Endodermal cell (in vitro differentiated cells): ENCODE measurements around the gene TGFBR3. TPM values are rescaled to one million over a fixed set of nuclear protein-coding genes. Genes with fewer than 3 reads are reported as not detected.

ENCODE experiments used
- DNase-seq: peaks from one replicate; pipeline ENCODE4 v3.0.0-alpha.2; 2017
- H3K27ac ChIP-seq: 2 replicates; pipeline ENCODE4 v1.5.1; 2013; ENCODE audit warnings: mild to moderate bottlenecking, low read depth, low read length, moderate library complexity
- H3K27me3 ChIP-seq: 2 replicates; pipeline ENCODE4 v1.6.1; 2013; ENCODE audit warnings: mild to moderate bottlenecking, low read length, moderate library complexity; ENCODE audit not compliant: insufficient read depth, control insufficient read depth, poor library complexity, severe bottlenecking
- H3K36me3 ChIP-seq: 2 replicates; pipeline ENCODE4 v1.7.0; 2013; ENCODE audit warnings: mild to moderate bottlenecking, low read length, moderate library complexity; ENCODE audit not compliant: control insufficient read depth, insufficient read depth
- H3K4me1 ChIP-seq: one replicate; pipeline ENCODE4 v1.7.0; 2013; ENCODE audit warnings: low read length; ENCODE audit not compliant: control insufficient read depth, insufficient read depth
- H3K4me3 ChIP-seq: 2 replicates; pipeline ENCODE4 v1.5.1; 2013; ENCODE audit warnings: mild to moderate bottlenecking, low read length, moderate library complexity
- H3K9ac ChIP-seq: 2 replicates; pipeline ENCODE4 v1.6.1; 2013; ENCODE audit warnings: mild to moderate bottlenecking, low read length, moderate library complexity; ENCODE audit not compliant: poor library complexity, severe bottlenecking; ENCODE audit errors: extremely low read depth
- H3K9me3 ChIP-seq: 2 replicates; pipeline ENCODE4 v1.6.1; 2013; ENCODE audit warnings: mild to moderate bottlenecking, low read length, moderate library complexity; ENCODE audit not compliant: control insufficient read depth
- H3K27ac Mint-ChIP-seq: 2 replicates; pipeline ENCODE4 v1.8.0; 2020; ENCODE audit warnings: mixed read lengths
- H3K27me3 Mint-ChIP-seq: 2 replicates; pipeline ENCODE4 v1.8.0; 2021; ENCODE audit warnings: mild to moderate bottlenecking, mixed read lengths; ENCODE audit not compliant: insufficient read depth
- H3K36me3 Mint-ChIP-seq: 2 replicates; pipeline ENCODE4 v1.8.0; 2020; ENCODE audit warnings: low read depth, mixed read lengths
- H3K4me1 Mint-ChIP-seq: 2 replicates; pipeline ENCODE4 v1.8.0; 2020; ENCODE audit warnings: mixed read lengths
- H3K4me3 Mint-ChIP-seq: 2 replicates; pipeline ENCODE4 v1.8.0; 2020; ENCODE audit warnings: mild to moderate bottlenecking, moderate library complexity, mixed read lengths
- H3K9me3 Mint-ChIP-seq: 2 replicates; pipeline ENCODE4 v1.8.0; 2020; ENCODE audit warnings: mild to moderate bottlenecking, mixed read lengths
- WGBS, 2 experiments: methylation state at CpG; one replicate each; pipeline versions ENCODE4 v1.1.5 to v1.1.7; 2013; ENCODE audit warnings: missing lambda C conversion rate in 2 of 2, mixed read lengths in 1 of 2; ENCODE audit not compliant: insufficient coverage in 1 of 2, insufficient read length in 1 of 2; 5-methylcytosine and 5-hydroxymethylcytosine counted together
- total RNA-seq, 2 donors: library from RNA; stranded (reverse); fragmentation: NEBNext Ultra II Directional in 1 of 2; extraction: Animal tissue kit (Norgen Biotek cat#: 25700) in 1 of 2; gene quantifications; 2 replicates in 1 of 2; 3 replicates in 1 of 2; pipeline ENCODE4 v1.2.1, GENCODE V29; 2021
- TF ChIP-seq, protein P1 (sequence below): fragments of 200-600 bp; sonication (generic); conservative IDR thresholded peaks from 2 replicates; pipeline ENCODE4 v1.5.0; 2021; ENCODE audit warnings: antibody characterized with exemption, mild to moderate bottlenecking

Gene TGFBR3
- total RNA-seq, 2 donors from 2014 or later: 8.1 to 8.5 TPM

DNA sequence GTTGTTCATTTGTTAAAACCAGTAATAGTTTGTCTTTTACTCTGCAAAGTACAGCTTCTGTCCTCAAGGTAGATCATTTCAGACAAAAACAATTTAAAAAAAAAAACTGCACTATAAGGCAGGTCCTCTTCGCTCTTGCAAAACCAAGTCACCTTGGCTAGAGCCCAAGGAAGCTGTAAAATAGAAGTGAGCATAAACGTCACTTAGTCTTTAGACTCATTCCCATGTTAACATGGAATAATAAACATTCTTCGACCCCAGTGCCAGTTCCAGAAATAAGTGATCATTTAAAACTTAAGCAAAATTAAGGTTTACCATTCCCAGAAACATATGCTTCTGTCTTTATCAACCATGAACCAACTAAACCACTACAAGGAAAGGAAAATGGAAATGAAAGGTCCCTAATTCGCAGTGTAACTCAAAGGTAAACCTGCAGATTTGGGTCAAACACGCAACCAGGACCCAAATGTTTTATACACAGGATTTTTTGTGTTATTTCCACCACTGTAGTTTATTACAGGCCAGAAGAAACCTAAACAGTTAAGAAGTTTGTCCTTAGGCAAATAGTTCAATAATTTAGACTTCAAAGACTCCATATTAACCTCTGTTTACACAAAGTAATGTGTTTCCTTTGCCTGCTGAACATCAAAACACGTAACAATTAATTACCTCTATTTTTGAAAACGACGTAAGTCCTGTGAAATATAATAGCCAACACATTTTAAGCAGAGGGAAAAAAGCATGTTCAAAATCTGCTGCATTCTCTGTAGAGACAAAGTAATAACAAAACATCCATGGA lies 54.6 kb downstream of the TGFBR3 start:
- WGBS, 2 experiments: 96 to 98% methylated on average over 6 to 8 of the region's 8 CpGs
- peaks cover 18% of the 10 kb centered on the region for H3K4me1 Mint-ChIP-seq
- H3K27ac Mint-ChIP-seq: no peak overlapping the region
- no peaks in the 10 kb centered on the region for H3K27me3 Mint-ChIP-seq
- Histone ChIP-seq H3K9ac (no peak overlapping the region), H3K27ac (no peak overlapping the region), H3K9me3 (no peaks in the 10 kb centered on the region), H3K36me3 (no peaks in the 10 kb centered on the region), H3K4me1 (no peaks in the 10 kb centered on the region), H3K4me3 (no peak overlapping the region), H3K27me3 (no peaks in the 10 kb centered on the region)
- DNase-seq: no peak
- no peaks in the 10 kb centered on the region for H3K9me3 Mint-ChIP-seq
- TF ChIP-seq, protein P1, sequence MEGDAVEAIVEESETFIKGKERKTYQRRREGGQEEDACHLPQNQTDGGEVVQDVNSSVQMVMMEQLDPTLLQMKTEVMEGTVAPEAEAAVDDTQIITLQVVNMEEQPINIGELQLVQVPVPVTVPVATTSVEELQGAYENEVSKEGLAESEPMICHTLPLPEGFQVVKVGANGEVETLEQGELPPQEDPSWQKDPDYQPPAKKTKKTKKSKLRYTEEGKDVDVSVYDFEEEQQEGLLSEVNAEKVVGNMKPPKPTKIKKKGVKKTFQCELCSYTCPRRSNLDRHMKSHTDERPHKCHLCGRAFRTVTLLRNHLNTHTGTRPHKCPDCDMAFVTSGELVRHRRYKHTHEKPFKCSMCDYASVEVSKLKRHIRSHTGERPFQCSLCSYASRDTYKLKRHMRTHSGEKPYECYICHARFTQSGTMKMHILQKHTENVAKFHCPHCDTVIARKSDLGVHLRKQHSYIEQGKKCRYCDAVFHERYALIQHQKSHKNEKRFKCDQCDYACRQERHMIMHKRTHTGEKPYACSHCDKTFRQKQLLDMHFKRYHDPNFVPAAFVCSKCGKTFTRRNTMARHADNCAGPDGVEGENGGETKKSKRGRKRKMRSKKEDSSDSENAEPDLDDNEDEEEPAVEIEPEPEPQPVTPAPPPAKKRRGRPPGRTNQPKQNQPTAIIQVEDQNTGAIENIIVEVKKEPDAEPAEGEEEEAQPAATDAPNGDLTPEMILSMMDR: no peak
- H3K36me3 Mint-ChIP-seq: no peaks in the 10 kb centered on the region
- no peak overlapping the region for H3K4me3 Mint-ChIP-seq

DNA sequence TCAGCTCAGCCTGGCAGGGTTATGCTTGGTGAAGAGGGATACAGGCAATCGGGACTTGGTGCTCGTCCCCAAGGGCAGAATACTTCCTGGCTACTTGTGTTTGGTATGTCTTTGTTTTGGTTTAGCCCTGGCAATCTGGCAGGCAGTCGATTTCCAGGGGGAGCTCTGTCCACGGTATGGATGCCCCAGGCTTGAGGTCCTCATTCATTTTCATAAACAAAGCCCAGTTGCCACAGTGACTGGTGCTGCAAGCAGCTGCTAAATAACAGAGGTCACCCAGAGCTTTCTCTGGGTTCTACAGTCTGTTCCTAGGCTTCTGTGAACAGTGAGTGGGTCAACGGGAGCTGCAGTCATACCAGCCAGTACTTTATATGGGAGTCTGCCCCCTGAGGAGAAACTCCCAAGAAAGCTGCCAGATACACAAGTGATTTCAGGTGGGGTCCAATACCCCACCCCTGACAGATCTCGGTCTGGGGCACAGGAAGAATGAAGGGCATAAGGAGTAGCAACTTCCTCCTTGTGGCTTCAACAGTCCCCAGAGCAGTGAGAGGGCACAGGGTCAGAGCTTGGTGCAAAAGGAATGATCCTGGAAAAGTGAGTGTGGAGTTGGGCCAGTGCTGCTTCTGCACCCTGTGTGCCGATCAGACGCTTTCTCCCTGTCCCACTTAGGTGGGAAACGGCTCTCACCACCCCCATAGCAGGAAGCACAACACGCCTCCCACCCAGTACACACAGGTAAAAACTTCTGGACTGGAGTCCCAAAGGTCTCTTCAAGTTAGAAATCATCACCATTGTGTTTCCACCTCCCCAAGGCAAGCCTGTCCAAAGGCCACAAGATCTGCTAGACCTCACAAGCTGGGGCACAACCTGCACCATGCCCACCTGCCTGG lies 55.5 kb downstream of the TGFBR3 start:
- Mint-ChIP-seq H3K4me1 (peaks cover 20% of the 10 kb centered on the region), H3K36me3 (no peaks in the 10 kb centered on the region), H3K27ac (no peak overlapping the region), H3K4me3 (no peak overlapping the region), H3K27me3 (no peaks in the 10 kb centered on the region), H3K9me3 (no peaks in the 10 kb centered on the region)
- Histone ChIP-seq H3K4me1 (no peaks in the 10 kb centered on the region), H3K4me3 (no peak overlapping the region), H3K9ac (no peak overlapping the region), H3K36me3 (no peaks in the 10 kb centered on the region), H3K27ac (peak overlapping the region; percentile 66), H3K9me3 (no peaks in the 10 kb centered on the region), H3K27me3 (no peaks in the 10 kb centered on the region)
- TF ChIP-seq, protein P1: no peak
- 82 to 88% methylated on average over 3 to 10 of the region's 10 CpGs for WGBS, 2 experiments
- no peak for DNase-seq

DNA sequence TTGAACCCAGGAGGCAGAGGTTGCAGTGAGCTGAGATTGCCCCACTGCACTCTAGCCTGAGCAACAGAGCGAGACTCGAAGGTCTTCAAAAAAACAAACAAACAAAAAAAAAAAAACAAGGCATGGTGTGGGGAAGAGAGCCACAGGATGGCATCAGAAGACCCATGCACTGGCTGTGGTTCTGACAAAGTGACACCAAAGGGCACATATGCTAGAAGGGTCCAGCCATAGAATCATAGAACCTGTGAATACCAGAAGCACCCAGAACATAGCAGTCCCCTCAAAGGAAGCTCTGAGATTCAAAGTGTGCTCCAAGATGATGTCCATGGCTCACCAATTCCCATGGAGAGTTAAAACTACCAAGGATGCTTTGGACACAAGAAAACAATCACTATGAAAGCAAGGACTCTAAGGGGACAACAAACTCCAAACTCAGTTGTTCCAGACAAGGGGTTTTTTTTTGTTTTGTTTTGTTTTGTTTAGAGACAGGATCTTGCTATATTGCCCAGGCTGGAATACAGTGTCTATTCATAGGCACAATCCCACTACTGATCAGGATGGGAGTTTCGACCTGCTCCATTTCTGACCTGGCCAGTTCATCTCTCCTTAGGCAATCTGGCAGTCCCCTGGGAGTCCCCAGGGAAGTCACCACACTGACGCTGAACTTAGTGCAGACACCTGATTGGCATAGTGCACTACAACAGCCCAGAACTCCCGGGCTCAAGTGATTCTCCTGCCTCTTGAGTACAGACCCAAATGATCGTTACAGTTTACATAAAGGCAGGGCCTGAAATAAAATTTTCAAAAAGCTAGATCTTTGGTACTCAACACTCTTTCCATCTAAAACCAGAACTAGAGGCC lies 56.4 kb downstream of the TGFBR3 start:
- DNase-seq: no peak
- H3K27ac ChIP-seq: peak overlapping the region; percentile 66
- Mint-ChIP-seq H3K36me3 (no peaks in the 10 kb centered on the region), H3K27ac (no peak overlapping the region), H3K4me3 (no peak overlapping the region), H3K27me3 (no peaks in the 10 kb centered on the region), H3K4me1 (peaks cover 20% of the 10 kb centered on the region), H3K9me3 (no peaks in the 10 kb centered on the region)
- no peaks in the 10 kb centered on the region for H3K9me3 ChIP-seq
- H3K4me3 ChIP-seq: no peak overlapping the region
- no peaks in the 10 kb centered on the region for H3K4me1 ChIP-seq
- H3K27me3 ChIP-seq: no peaks in the 10 kb centered on the region
- H3K36me3 ChIP-seq: no peaks in the 10 kb centered on the region
- TF ChIP-seq, protein P1: no peak
- no peak overlapping the region for H3K9ac ChIP-seq
- 73 to 81% methylated on average over 4 to 6 of the region's 6 CpGs for WGBS, 2 experiments
